ENCODE results near the gene NDUFB3.

Gene NDUFB3

GRCh38 chr2:201093573-201093972 is 21.8 kb downstream of the NDUFB3 start:
- H3K4me3 ChIP-seq (ENCODE audit: low read length), result no peak overlapping the region
- H3K36me3 ChIP-seq (replicated peaks; ENCODE audit: insufficient read depth, low read length), result no peaks in the 10 kb centered on the region
- H3K27me3 ChIP-seq (replicated peaks; ENCODE audit: insufficient read depth, low read length), result no peaks in the 10 kb centered on the region
- no peaks in the 10 kb centered on the region for H3F3A ChIP-seq (ENCODE audit: insufficient read depth, low read length)
- H3K27ac ChIP-seq (ENCODE audit: low read length), result no peak overlapping the region
- H3K9me2 ChIP-seq (replicated peaks; ENCODE audit: insufficient read depth, low read length), result no peaks in the 10 kb centered on the region
- no peak overlapping the region for H3K9ac ChIP-seq (ENCODE audit: low read length)
- H3K4me2 ChIP-seq (ENCODE audit: low read depth, low read length), result no peak overlapping the region
- no peaks in the 10 kb centered on the region for H3K79me2 ChIP-seq (ENCODE audit: low read length)
- DNase-seq, result no peak
- H2AFZ ChIP-seq (ENCODE audit: low read length), result no peak overlapping the region
- no peaks in the 10 kb centered on the region for H4K20me1 ChIP-seq (ENCODE audit: insufficient read depth, low read length)
- no peak for TF ChIP-seq EZH2phosphoT487 (IDR thresholded peaks at IDR 0.05; ENCODE audit: low read length)
- no peak for TF ChIP-seq EZH2 (optimal IDR thresholded peaks at IDR 0.05; ENCODE audit: low read depth, low read length)
- H3K4me1 ChIP-seq (ENCODE audit: low read length), result no peaks in the 10 kb centered on the region
- no peaks in the 10 kb centered on the region for H3K9me3 ChIP-seq (replicated peaks; ENCODE audit: insufficient read depth, low read length)

- Histone ChIP-seq H3K4me1 (ENCODE audit: low read length) (no peaks in the 10 kb centered on the region), H3K27ac (ENCODE audit: low read length) (no peak overlapping the region), H4K20me1 (ENCODE audit: insufficient read depth, low read length) (no peaks in the 10 kb centered on the region), H3K4me3 (ENCODE audit: low read length) (no peak overlapping the region), H3F3A (ENCODE audit: insufficient read depth, low read length) (no peaks in the 10 kb centered on the region), H3K9ac (ENCODE audit: low read length) (no peak overlapping the region), H3K27me3 (replicated peaks; ENCODE audit: insufficient read depth, low read length) (no peaks in the 10 kb centered on the region), H3K9me2 (replicated peaks; ENCODE audit: insufficient read depth, low read length) (no peaks in the 10 kb centered on the region), H2AFZ (ENCODE audit: low read length) (no peak overlapping the region), H3K36me3 (replicated peaks; ENCODE audit: insufficient read depth, low read length) (no peaks in the 10 kb centered on the region), H3K9me3 (replicated peaks; ENCODE audit: insufficient read depth, low read length) (no peaks in the 10 kb centered on the region), H3K4me2 (ENCODE audit: low read depth, low read length) (no peak overlapping the region), H3K79me2 (ENCODE audit: low read length) (no peaks in the 10 kb centered on the region)
- no peak for TF ChIP-seq EZH2 (optimal IDR thresholded peaks at IDR 0.05; ENCODE audit: low read depth, low read length)
- no peak for TF ChIP-seq EZH2phosphoT487 (IDR thresholded peaks at IDR 0.05; ENCODE audit: low read length)
- no peak for TF ChIP-seq CTCF (IDR thresholded peaks at IDR 0.05; ENCODE audit: low read length)
- no peak for DNase-seq
Measured at GRCh38 chr2:201100497-201100896, 28.7 kb downstream of the NDUFB3 start.

GRCh38 chr2:201105759-201106158 is 34.0 kb downstream of the NDUFB3 start:
- Histone ChIP-seq H3K9ac (ENCODE audit: low read length) (no peak overlapping the region), H3K4me3 (ENCODE audit: low read length) (no peak overlapping the region), H3K9me3 (replicated peaks; ENCODE audit: insufficient read depth, low read length) (no peaks in the 10 kb centered on the region), H3K36me3 (replicated peaks; ENCODE audit: insufficient read depth, low read length) (no peaks in the 10 kb centered on the region), H3K27me3 (replicated peaks; ENCODE audit: insufficient read depth, low read length) (no peaks in the 10 kb centered on the region), H2AFZ (ENCODE audit: low read length) (no peak overlapping the region), H4K20me1 (ENCODE audit: insufficient read depth, low read length) (no peaks in the 10 kb centered on the region), H3K27ac (ENCODE audit: low read length) (no peak overlapping the region), H3K4me1 (ENCODE audit: low read length) (no peaks in the 10 kb centered on the region), H3K79me2 (ENCODE audit: low read length) (no peaks in the 10 kb centered on the region), H3K9me2 (replicated peaks; ENCODE audit: insufficient read depth, low read length) (no peaks in the 10 kb centered on the region), H3F3A (ENCODE audit: insufficient read depth, low read length) (no peaks in the 10 kb centered on the region), H3K4me2 (ENCODE audit: low read depth, low read length) (no peak overlapping the region)
- DNase-seq, result no peak
- TF ChIP-seq CTCF (IDR thresholded peaks at IDR 0.05; ENCODE audit: low read length), result no peak
- TF ChIP-seq EZH2phosphoT487 (IDR thresholded peaks at IDR 0.05; ENCODE audit: low read length), result no peak
- TF ChIP-seq EZH2 (optimal IDR thresholded peaks at IDR 0.05; ENCODE audit: low read depth, low read length), result no peak

- DNase-seq, result no peak
- Histone ChIP-seq H3K4me3 (ENCODE audit: low read length) (no peak overlapping the region), H3K27ac (ENCODE audit: low read length) (no peak overlapping the region), H3K9me3 (replicated peaks; ENCODE audit: insufficient read depth, low read length) (no peaks in the 10 kb centered on the region), H2AFZ (ENCODE audit: low read length) (no peak overlapping the region), H3K4me2 (ENCODE audit: low read depth, low read length) (no peak overlapping the region), H3K27me3 (replicated peaks; ENCODE audit: insufficient read depth, low read length) (no peaks in the 10 kb centered on the region), H3K9me2 (replicated peaks; ENCODE audit: insufficient read depth, low read length) (no peaks in the 10 kb centered on the region), H3K9ac (ENCODE audit: low read length) (no peak overlapping the region), H4K20me1 (ENCODE audit: insufficient read depth, low read length) (no peaks in the 10 kb centered on the region), H3K4me1 (ENCODE audit: low read length) (no peaks in the 10 kb centered on the region), H3K79me2 (ENCODE audit: low read length) (no peaks in the 10 kb centered on the region), H3K36me3 (replicated peaks; ENCODE audit: insufficient read depth, low read length) (no peaks in the 10 kb centered on the region), H3F3A (ENCODE audit: insufficient read depth, low read length) (no peaks in the 10 kb centered on the region)
- TF ChIP-seq EZH2phosphoT487 (IDR thresholded peaks at IDR 0.05; ENCODE audit: low read length) (no peak), CTCF (IDR thresholded peaks at IDR 0.05; ENCODE audit: low read length) (no peak), EZH2 (optimal IDR thresholded peaks at IDR 0.05; ENCODE audit: low read depth, low read length) (no peak)
Measured at GRCh38 chr2:201107624-201108023, 35.8 kb downstream of the NDUFB3 start.
